HL-60 (cell line): ENCODE results near the gene MPG.

ENCODE experiments used
- GABPA ChIP-seq: IDR thresholded peaks from 2 replicates; pipeline ENCODE4 v1.6.1; 2012; ENCODE audit warnings: low read depth
- POLR2AphosphoS5 ChIP-seq: IDR thresholded peaks from 2 replicates; pipeline ENCODE4 v1.6.1; 2012; ENCODE audit warnings: low read depth
- REST ChIP-seq: IDR thresholded peaks from 2 replicates; pipeline ENCODE4 v1.6.1; 2012; ENCODE audit warnings: low read depth; ENCODE audit not compliant: insufficient replicate concordance
- SPI1 ChIP-seq: IDR thresholded peaks from 2 replicates; pipeline ENCODE4 v1.6.1; 2012; ENCODE audit warnings: low read depth, mild to moderate bottlenecking, borderline replicate concordance
- TF ChIP-seq, protein P1 (sequence below): IDR thresholded peaks from one replicate; pipeline ENCODE4 v1.5.1; 2011; ENCODE audit warnings: low read length, control low read depth, inconsistent platforms; ENCODE audit not compliant: insufficient read depth

GRCh38 chr16:38941-39892 is 38.8 kb upstream of the MPG start:
- TF ChIP-seq, protein P1, sequence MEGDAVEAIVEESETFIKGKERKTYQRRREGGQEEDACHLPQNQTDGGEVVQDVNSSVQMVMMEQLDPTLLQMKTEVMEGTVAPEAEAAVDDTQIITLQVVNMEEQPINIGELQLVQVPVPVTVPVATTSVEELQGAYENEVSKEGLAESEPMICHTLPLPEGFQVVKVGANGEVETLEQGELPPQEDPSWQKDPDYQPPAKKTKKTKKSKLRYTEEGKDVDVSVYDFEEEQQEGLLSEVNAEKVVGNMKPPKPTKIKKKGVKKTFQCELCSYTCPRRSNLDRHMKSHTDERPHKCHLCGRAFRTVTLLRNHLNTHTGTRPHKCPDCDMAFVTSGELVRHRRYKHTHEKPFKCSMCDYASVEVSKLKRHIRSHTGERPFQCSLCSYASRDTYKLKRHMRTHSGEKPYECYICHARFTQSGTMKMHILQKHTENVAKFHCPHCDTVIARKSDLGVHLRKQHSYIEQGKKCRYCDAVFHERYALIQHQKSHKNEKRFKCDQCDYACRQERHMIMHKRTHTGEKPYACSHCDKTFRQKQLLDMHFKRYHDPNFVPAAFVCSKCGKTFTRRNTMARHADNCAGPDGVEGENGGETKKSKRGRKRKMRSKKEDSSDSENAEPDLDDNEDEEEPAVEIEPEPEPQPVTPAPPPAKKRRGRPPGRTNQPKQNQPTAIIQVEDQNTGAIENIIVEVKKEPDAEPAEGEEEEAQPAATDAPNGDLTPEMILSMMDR = no peak
- no peak for TF ChIP-seq REST
- TF ChIP-seq GABPA = no peak
- TF ChIP-seq POLR2AphosphoS5 = peak; percentile 78
- peak; percentile 92 for TF ChIP-seq SPI1
